H1 (cell line): ENCODE measurements around the gene STX10. TPM values are rescaled to one million over a fixed set of nuclear protein-coding genes. Genes with fewer than 3 reads are reported as not detected.

Experiments
- CBX5 ChIP-seq: fragments of 300-800, 300-1000 bp; sonication (generic); IDR thresholded peaks from 2 replicates; pipeline ENCODE4 v1.7.1; 2016; ENCODE audit warnings: antibody characterized with exemption, low read length, low read depth
- CHD1 ChIP-seq: IDR thresholded peaks from 2 replicates; pipeline ENCODE4 v1.6.1; 2012; ENCODE audit warnings: low read depth, low read length, improper control_type of control experiment
- EP300 ChIP-seq, 2 experiments: IDR thresholded peaks; 1 replicate in 1 of 2; 2 replicates in 1 of 2; pipeline ENCODE4 v1.6.1; 2011 to 2012; ENCODE audit warnings: low read depth in 2 of 2, low read length in 2 of 2, mild to moderate bottlenecking in 2 of 2, borderline replicate concordance in 1 of 2, inconsistent platforms in 1 of 2, moderate library complexity in 1 of 2
- JUND ChIP-seq: IDR thresholded peaks from 2 replicates; pipeline ENCODE4 v1.6.1; 2011; ENCODE audit warnings: mild to moderate bottlenecking, improper control_type of control experiment, low read length
- RXRA ChIP-seq: IDR thresholded peaks from 2 replicates; pipeline ENCODE4 v1.6.1; 2011; ENCODE audit warnings: low read depth, mild to moderate bottlenecking, low read length, moderate library complexity; ENCODE audit not compliant: insufficient read depth
- SAP30 ChIP-seq: fragments of 300-600 bp; sonication (generic); IDR thresholded peaks from 2 replicates; pipeline ENCODE4 v1.7.1; 2012; ENCODE audit warnings: low read length, moderate library complexity, mild to moderate bottlenecking, inconsistent platforms; ENCODE audit not compliant: insufficient read depth, insufficient replicate concordance
- SIX5 ChIP-seq: IDR thresholded peaks from 2 replicates; pipeline ENCODE4 v1.6.1; 2011; ENCODE audit warnings: mild to moderate bottlenecking, low read depth, low read length
- polyA plus RNA-seq, 7 experiments: library from polyadenylated mRNA; depleted of rRNA in 3 of 7; stranded (reverse) in 5 of 7; unstranded in 2 of 7; fragments of >200 nt in 5 of 7; fragments of 200-250 nt in 2 of 7; gene quantifications; 1 replicate in 5 of 7; 2 replicates in 1 of 7; 4 replicates in 1 of 7; pipeline versions ENCODE4 v1.2.1 to v1.2.3, GENCODE V29; 2011 to 2013; ENCODE audit warnings: missing spikeins in 2 of 7, mixed read lengths in 2 of 7
- total RNA-seq: library from RNA; stranded (reverse); fragmentation: NEBNext Ultra II Directional; extraction: Animal tissue kit (Norgen Biotek cat#: 25700); gene quantifications from 2 replicates; pipeline ENCODE4 v1.2.1, GENCODE V29; 2021
- TF ChIP-seq, protein P1 (sequence below): fragments of 300-600 bp; sonication (generic); IDR thresholded peaks from 2 replicates; pipeline ENCODE4 v1.7.1; 2012; ENCODE audit warnings: low read length, moderate library complexity, mild to moderate bottlenecking, inconsistent platforms; ENCODE audit not compliant: insufficient replicate concordance
- TF ChIP-seq, protein P2 (sequence below): IDR thresholded peaks from 2 replicates; pipeline ENCODE4 v1.6.1; 2011; ENCODE audit warnings: low read length, improper control_type of control experiment

The STX10 gene
- total and polyA plus RNA-seq, 2 of the 8 experiments (the other 6 are each of a cell fraction or from before 2014, with no cell fraction given) = 53.0 to 80.1 TPM

DNA sequence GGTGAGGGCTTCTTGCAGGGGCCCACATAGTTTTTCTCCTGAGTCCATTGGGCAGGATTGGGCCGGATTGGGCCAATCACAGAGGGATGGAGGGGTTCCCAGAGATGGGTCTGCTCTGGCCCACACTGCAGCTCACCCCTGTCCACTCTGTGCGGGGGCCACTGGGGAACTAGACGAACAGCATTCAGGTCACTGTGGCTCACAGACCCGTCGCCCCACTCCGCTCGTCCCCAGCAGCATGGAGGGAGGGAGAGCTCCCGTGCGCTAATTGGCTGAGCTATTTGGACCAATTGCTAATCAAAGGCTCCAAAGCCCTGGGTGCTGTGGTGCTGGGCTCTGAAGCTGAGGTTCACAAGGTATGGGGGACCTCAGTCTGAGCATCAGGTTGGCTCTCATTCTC, 20.8 kb downstream of the STX10 start (continued):
- TF ChIP-seq, protein P1, sequence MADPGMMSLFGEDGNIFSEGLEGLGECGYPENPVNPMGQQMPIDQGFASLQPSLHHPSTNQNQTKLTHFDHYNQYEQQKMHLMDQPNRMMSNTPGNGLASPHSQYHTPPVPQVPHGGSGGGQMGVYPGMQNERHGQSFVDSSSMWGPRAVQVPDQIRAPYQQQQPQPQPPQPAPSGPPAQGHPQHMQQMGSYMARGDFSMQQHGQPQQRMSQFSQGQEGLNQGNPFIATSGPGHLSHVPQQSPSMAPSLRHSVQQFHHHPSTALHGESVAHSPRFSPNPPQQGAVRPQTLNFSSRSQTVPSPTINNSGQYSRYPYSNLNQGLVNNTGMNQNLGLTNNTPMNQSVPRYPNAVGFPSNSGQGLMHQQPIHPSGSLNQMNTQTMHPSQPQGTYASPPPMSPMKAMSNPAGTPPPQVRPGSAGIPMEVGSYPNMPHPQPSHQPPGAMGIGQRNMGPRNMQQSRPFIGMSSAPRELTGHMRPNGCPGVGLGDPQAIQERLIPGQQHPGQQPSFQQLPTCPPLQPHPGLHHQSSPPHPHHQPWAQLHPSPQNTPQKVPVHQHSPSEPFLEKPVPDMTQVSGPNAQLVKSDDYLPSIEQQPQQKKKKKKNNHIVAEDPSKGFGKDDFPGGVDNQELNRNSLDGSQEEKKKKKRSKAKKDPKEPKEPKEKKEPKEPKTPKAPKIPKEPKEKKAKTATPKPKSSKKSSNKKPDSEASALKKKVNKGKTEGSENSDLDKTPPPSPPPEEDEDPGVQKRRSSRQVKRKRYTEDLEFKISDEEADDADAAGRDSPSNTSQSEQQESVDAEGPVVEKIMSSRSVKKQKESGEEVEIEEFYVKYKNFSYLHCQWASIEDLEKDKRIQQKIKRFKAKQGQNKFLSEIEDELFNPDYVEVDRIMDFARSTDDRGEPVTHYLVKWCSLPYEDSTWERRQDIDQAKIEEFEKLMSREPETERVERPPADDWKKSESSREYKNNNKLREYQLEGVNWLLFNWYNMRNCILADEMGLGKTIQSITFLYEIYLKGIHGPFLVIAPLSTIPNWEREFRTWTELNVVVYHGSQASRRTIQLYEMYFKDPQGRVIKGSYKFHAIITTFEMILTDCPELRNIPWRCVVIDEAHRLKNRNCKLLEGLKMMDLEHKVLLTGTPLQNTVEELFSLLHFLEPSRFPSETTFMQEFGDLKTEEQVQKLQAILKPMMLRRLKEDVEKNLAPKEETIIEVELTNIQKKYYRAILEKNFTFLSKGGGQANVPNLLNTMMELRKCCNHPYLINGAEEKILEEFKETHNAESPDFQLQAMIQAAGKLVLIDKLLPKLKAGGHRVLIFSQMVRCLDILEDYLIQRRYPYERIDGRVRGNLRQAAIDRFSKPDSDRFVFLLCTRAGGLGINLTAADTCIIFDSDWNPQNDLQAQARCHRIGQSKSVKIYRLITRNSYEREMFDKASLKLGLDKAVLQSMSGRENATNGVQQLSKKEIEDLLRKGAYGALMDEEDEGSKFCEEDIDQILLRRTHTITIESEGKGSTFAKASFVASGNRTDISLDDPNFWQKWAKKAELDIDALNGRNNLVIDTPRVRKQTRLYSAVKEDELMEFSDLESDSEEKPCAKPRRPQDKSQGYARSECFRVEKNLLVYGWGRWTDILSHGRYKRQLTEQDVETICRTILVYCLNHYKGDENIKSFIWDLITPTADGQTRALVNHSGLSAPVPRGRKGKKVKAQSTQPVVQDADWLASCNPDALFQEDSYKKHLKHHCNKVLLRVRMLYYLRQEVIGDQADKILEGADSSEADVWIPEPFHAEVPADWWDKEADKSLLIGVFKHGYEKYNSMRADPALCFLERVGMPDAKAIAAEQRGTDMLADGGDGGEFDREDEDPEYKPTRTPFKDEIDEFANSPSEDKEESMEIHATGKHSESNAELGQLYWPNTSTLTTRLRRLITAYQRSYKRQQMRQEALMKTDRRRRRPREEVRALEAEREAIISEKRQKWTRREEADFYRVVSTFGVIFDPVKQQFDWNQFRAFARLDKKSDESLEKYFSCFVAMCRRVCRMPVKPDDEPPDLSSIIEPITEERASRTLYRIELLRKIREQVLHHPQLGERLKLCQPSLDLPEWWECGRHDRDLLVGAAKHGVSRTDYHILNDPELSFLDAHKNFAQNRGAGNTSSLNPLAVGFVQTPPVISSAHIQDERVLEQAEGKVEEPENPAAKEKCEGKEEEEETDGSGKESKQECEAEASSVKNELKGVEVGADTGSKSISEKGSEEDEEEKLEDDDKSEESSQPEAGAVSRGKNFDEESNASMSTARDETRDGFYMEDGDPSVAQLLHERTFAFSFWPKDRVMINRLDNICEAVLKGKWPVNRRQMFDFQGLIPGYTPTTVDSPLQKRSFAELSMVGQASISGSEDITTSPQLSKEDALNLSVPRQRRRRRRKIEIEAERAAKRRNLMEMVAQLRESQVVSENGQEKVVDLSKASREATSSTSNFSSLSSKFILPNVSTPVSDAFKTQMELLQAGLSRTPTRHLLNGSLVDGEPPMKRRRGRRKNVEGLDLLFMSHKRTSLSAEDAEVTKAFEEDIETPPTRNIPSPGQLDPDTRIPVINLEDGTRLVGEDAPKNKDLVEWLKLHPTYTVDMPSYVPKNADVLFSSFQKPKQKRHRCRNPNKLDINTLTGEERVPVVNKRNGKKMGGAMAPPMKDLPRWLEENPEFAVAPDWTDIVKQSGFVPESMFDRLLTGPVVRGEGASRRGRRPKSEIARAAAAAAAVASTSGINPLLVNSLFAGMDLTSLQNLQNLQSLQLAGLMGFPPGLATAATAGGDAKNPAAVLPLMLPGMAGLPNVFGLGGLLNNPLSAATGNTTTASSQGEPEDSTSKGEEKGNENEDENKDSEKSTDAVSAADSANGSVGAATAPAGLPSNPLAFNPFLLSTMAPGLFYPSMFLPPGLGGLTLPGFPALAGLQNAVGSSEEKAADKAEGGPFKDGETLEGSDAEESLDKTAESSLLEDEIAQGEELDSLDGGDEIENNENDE = no peak
- no peak for TF ChIP-seq SIX5
- TF ChIP-seq JUND = no peak
- TF ChIP-seq, protein P2, sequence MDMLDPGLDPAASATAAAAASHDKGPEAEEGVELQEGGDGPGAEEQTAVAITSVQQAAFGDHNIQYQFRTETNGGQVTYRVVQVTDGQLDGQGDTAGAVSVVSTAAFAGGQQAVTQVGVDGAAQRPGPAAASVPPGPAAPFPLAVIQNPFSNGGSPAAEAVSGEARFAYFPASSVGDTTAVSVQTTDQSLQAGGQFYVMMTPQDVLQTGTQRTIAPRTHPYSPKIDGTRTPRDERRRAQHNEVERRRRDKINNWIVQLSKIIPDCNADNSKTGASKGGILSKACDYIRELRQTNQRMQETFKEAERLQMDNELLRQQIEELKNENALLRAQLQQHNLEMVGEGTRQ = no peak
- TF ChIP-seq SAP30 = no peak
- no peak for TF ChIP-seq EP300 (IDR thresholded peaks at IDR 0.05; ENCODE audit: borderline replicate concordance in 1 of 2, low read depth in 2 of 2, low read length in 2 of 2)
- TF ChIP-seq CBX5 = no peak
- no peak for TF ChIP-seq RXRA
- TF ChIP-seq CHD1 = no peak
